ENCODE data around the gene PRRC2B.
"Not testable (repeated sequence)": the region's sequence is repeated elsewhere in the genome, so short reads cannot be mapped to it uniquely, and the experiment has no call there.

DNA sequence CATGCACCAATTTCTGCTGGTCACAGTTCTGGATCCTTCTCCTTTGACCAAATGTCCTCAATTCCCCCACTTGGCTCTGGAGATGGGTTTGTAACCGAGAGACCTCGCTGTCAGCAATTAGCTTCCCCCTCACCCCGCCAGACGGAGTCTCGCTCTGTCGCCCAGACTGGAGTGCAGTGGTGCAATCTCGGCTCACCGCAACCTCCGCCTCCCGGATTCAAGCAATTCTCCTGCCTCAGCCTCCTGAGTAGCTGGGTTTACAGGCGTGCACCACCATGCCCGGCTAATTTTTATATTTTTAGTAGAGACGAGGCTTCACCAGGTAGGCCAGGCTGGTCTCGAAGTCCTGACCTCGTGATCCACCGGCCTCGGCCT lies 21.3 kb upstream of the PRRC2B start:
- TF ChIP-seq, protein P1, sequence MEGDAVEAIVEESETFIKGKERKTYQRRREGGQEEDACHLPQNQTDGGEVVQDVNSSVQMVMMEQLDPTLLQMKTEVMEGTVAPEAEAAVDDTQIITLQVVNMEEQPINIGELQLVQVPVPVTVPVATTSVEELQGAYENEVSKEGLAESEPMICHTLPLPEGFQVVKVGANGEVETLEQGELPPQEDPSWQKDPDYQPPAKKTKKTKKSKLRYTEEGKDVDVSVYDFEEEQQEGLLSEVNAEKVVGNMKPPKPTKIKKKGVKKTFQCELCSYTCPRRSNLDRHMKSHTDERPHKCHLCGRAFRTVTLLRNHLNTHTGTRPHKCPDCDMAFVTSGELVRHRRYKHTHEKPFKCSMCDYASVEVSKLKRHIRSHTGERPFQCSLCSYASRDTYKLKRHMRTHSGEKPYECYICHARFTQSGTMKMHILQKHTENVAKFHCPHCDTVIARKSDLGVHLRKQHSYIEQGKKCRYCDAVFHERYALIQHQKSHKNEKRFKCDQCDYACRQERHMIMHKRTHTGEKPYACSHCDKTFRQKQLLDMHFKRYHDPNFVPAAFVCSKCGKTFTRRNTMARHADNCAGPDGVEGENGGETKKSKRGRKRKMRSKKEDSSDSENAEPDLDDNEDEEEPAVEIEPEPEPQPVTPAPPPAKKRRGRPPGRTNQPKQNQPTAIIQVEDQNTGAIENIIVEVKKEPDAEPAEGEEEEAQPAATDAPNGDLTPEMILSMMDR (IDR thresholded peaks at IDR 0.05) = not testable (repeated sequence)
- TF ChIP-seq POLR2A (IDR thresholded peaks at IDR 0.05) = not testable (repeated sequence)

Data from lower leg skin (tissue), 3 donors.